Ascending aorta (tissue), 2 donors: ENCODE measurements around the gene NOS1AP. TPM values are rescaled to one million over a fixed set of nuclear protein-coding genes. Genes with fewer than 3 reads are reported as not detected.

Experiments used
- DNase-seq, 2 donors: peaks; one replicate each; pipeline ENCODE4 v3.0.0-alpha.2; 2019; ENCODE audit warnings: low spot score in 2 of 2
- H3K27ac ChIP-seq, 2 donors: fragments of 200-600 bp; sonication (generic); one replicate each; pipeline ENCODE4 v1.5.1; 2016 to 2017; ENCODE audit warnings: mild to moderate bottlenecking in 1 of 2
- H3K27me3 ChIP-seq: fragments of 200-600 bp; sonication (generic); one replicate; pipeline ENCODE4 v1.5.1; 2017
- H3K36me3 ChIP-seq, 2 donors: fragments of 200-600 bp; sonication (generic); one replicate each; pipeline ENCODE4 v1.5.1; 2016
- H3K4me1 ChIP-seq, 2 donors: fragments of 200-600 bp; sonication (generic); one replicate each; pipeline ENCODE4 v1.5.1; 2016 to 2017; ENCODE audit warnings: mild to moderate bottlenecking in 1 of 2
- H3K4me3 ChIP-seq, 2 donors: fragments of 200-600 bp; sonication (generic); one replicate each; pipeline ENCODE4 v1.5.1; 2016 to 2017; ENCODE audit warnings: mild to moderate bottlenecking in 1 of 2
- H3K9me3 ChIP-seq, 2 donors: fragments of 200-600 bp; sonication (generic); one replicate each; pipeline ENCODE4 v1.5.1; 2016
- CTCF ChIP-seq, 3 experiments: fragments of 200-600 bp in 2 of 3; fragments of 450-650 bp in 1 of 3; sonication (generic) in 2 of 3; IDR thresholded peaks; one replicate each; pipeline ENCODE4 v1.5.1; 2016 to 2019; ENCODE audit warnings: antibody characterized with exemption in 3 of 3, mild to moderate bottlenecking in 1 of 3, moderate library complexity in 1 of 3
- intact Hi-C: fragments of 100-400 bp; cut with DNase I; formaldehyde crosslinking; loops from one replicate; pipeline ENCODE4 v1.15.1; 2023
- total RNA-seq: library from RNA; depleted of rRNA; stranded (reverse); fragments of >200 nt; gene quantifications from one replicate; pipeline ENCODE4 v1.1.0, GENCODE V29; 2016

NOS1AP gene
- total RNA-seq, 1 donor from 2014 or later = 5.0 TPM

GRCh38 chr1:162228586-162228985, 159.1 kb downstream of the NOS1AP start:
- no peak for DNase-seq
- H3K9me3 ChIP-seq = no peaks in the 10 kb centered on the region
- no peaks in the 10 kb centered on the region for H3K36me3 ChIP-seq
- H3K27ac ChIP-seq = no peak overlapping the region
- peaks cover 0 to 5% of the 10 kb centered on the region in 2 donors for H3K4me1 ChIP-seq
- H3K4me3 ChIP-seq = no peak overlapping the region
- intact Hi-C loops = no loop called here
- no peaks in the 10 kb centered on the region for H3K27me3 ChIP-seq
- no peak for TF ChIP-seq CTCF (IDR thresholded peaks at IDR 0.05)

- no peaks in the 10 kb centered on the region for H3K27me3 ChIP-seq
- H3K36me3 ChIP-seq = no peaks in the 10 kb centered on the region
- H3K9me3 ChIP-seq = no peaks in the 10 kb centered on the region
- intact Hi-C loops = no loop called here
- H3K4me1 ChIP-seq = peaks cover 0 to 5% of the 10 kb centered on the region in 2 donors
- no peak for TF ChIP-seq CTCF (IDR thresholded peaks at IDR 0.05)
- no peak overlapping the region for H3K4me3 ChIP-seq
- no peak for DNase-seq
- no peak overlapping the region for H3K27ac ChIP-seq
These were observed 160.1 kb downstream of the NOS1AP start for GRCh38 chr1:162229549-162229948.

- peak in 1 of 3 experiments; percentile 27 for TF ChIP-seq CTCF (IDR thresholded peaks at IDR 0.05)
- Histone ChIP-seq H3K27me3 (no peaks in the 10 kb centered on the region), H3K27ac (no peak overlapping the region), H3K4me1 (peaks cover 0 to 5% of the 10 kb centered on the region in 2 donors), H3K4me3 (no peak overlapping the region), H3K36me3 (no peaks in the 10 kb centered on the region), H3K9me3 (no peaks in the 10 kb centered on the region)
- intact Hi-C loops = no loop called here
- no peak for DNase-seq
These were observed 160.6 kb downstream of the NOS1AP start for GRCh38 chr1:162230096-162230495.

- intact Hi-C loops = no loop called here
- DNase-seq = no peak
- Histone ChIP-seq H3K4me3 (no peak overlapping the region), H3K27ac (no peak overlapping the region), H3K36me3 (no peaks in the 10 kb centered on the region), H3K4me1 (peaks cover 0 to 5% of the 10 kb centered on the region in 2 donors), H3K27me3 (no peaks in the 10 kb centered on the region), H3K9me3 (no peaks in the 10 kb centered on the region)
- TF ChIP-seq CTCF (IDR thresholded peaks at IDR 0.05) = no peak
These were observed 161.0 kb downstream of the NOS1AP start for GRCh38 chr1:162230517-162230916.

- TF ChIP-seq CTCF (IDR thresholded peaks at IDR 0.05) = no peak
- no peak for DNase-seq
- no peaks in the 10 kb centered on the region for H3K36me3 ChIP-seq
- no peak overlapping the region for H3K4me3 ChIP-seq
- H3K27ac ChIP-seq = no peak overlapping the region
- peaks cover 0 to 5% of the 10 kb centered on the region in 2 donors for H3K4me1 ChIP-seq
- no peaks in the 10 kb centered on the region for H3K9me3 ChIP-seq
- no peaks in the 10 kb centered on the region for H3K27me3 ChIP-seq
- intact Hi-C loops = no loop called here
These were observed 162.7 kb downstream of the NOS1AP start for GRCh38 chr1:162232034-162232711.
